Stimulated activated CD8-positive, alpha-beta memory T cell treated with anti-CD3 and anti-CD28 coated beads, Interleukin-7, amount 100 ng/mL, for 24 hours (primary cell): ENCODE results near the gene CLEC16A.

ENCODE experiments used
- DNase-seq: peaks from one replicate; pipeline ENCODE4 v3.0.0-alpha.2; 2020; ENCODE audit warnings: low read depth

Gene CLEC16A

DNA sequence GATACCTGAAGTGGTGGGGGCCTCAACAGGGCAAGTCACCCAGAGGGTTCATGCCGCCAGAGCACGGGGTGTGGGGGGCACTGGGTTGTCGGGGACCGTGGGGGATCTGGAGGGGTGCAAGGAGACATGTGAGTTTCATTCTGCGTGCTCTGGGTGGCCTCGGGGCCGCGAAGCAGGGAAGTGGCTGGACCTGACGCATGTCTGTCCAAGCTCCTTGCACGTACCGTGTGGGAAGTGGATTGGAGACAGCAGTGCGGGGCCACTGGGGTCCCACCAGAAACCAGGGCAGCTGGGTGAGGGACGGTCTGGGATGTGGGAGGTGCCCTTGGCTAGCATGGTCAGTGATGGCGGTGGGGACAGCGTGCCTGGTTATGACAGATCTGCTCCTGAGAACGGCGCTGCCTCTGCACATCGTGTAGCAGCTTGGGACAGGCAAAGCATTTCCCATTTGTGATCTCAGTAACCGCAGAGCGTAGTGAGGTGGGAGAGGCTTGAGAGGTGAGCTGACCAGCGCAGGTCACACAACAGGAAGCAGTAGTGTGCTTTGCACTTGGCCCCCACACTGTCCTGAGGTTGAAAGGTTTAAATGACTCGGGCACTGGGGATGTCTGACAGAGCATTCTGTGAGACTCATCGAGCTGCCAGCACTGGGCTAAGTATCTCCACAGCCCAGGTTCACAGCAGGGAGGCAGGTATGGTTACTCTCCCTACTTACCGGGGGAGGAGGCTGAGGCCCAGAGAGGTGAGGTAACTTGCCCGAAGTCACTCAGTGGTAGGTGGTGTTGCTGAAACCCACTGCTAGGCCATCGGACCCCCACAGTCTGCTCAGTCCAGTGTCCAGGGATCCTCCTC is 197.3 kb downstream of the CLEC16A start:
- DNase-seq, result no peak

GRCh38 chr16:11142261-11142630 is 197.9 kb downstream of the CLEC16A start:
- DNase-seq, result no peak

GRCh38 chr16:11142951-11143350 is 198.6 kb downstream of the CLEC16A start:
- DNase-seq, result no peak

DNA sequence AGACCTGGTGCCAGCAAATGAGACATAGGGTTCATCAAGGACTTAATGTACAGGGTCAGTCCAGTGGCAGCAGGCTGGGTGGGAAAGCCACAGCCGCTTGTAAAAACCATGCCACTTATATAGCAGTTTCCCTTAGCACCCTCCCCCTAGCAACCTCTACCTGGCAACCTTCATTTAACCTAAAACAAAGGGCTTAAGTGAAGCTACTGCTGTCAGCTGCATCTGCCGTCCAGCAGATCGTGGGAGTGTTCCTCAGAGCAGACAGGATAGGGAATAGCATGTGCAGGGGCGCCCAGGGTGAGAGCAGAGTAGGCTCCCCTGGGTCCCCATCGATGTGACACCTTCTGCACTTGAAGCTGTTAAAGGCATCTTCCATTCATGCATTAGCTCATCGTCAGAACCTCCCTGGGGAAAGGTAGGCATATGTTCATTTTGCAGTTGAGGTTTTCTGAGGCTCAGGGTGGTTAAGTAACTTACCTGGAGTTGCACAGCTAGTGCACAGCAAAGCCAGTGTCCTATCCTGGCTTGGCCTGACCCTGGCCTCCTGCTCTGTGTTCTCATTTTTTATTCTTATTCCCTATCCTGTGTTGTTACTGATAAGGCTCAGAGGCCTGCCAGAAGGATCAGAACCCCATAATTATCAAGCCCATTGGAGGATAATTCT is 199.1 kb downstream of the CLEC16A start:
- DNase-seq, result no peak

GRCh38 chr16:11144122-11144521 is 199.8 kb downstream of the CLEC16A start:
- DNase-seq, result no peak

- DNase-seq, result no peak
These were observed 200.9 kb downstream of the CLEC16A start for GRCh38 chr16:11145173-11145818.

GRCh38 chr16:11145819-11146211 is 201.5 kb downstream of the CLEC16A start:
- no peak for DNase-seq

DNA sequence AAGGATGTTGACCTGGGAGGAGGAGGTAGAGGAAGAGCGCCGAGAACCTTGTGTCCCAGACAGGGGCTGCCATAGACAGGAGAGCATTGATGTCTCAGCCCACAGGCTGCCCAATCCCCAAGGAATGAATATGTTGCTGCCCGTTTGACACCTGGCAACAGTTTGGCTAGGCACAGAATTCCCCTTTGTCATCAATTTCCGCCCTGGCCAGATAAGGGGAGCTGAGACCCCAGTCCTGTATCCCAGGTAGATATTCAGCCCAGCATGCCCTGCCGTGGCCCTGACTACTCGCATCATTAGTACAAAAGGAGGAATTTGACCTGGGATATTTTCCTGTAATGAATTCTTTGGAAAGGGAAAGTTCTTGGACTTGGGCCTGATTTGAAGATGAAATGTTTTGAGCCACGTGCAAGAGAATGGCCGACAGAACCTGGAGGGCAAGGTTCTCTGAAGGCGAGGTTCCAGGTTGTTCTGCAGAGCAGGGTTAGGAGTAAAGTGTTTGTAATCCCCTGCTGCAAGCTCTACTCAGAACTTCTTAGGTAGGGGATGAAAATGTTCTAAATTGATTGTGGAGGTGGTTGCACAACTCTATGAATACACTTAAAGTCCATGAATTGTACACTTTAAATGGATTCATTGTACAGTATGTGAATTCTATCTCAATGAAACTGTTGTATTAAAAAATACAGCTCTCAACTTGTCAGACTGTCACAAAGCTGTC is 202.8 kb downstream of the CLEC16A start:
- no peak for DNase-seq

GRCh38 chr16:11147754-11148444 is 203.5 kb downstream of the CLEC16A start:
- no peak for DNase-seq

DNA sequence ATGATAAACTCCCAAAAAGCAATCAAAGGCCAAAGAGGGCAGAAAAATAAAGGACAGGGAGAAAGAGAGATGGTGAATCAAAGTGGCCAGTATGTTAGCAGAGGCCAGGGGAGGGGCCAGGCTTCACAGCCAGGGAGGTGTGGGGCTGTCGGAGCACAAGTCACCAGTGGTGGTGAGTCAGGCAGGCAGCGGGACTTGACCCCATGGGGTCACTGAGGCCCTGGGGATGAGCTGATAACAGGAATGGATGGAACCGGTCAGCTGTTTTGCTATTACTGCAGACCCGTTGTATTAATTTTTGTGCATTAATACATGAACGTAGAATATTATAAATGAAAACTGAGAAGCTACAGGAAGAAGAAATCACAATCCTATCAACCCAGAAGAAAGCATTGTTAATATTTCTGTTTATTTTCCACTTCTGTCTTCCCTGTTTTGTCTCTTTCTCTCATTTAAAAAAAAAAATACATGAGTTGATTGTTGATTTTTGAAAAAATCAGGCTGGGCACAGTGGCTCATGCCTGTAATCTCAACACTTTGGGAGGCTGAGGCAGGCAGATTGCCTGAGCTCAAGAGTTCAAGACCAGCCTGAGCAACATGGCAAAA is 204.8 kb downstream of the CLEC16A start:
- DNase-seq, result no peak

- no peak for DNase-seq
These were observed 205.8 kb downstream of the CLEC16A start for GRCh38 chr16:11150190-11150589.

DNA sequence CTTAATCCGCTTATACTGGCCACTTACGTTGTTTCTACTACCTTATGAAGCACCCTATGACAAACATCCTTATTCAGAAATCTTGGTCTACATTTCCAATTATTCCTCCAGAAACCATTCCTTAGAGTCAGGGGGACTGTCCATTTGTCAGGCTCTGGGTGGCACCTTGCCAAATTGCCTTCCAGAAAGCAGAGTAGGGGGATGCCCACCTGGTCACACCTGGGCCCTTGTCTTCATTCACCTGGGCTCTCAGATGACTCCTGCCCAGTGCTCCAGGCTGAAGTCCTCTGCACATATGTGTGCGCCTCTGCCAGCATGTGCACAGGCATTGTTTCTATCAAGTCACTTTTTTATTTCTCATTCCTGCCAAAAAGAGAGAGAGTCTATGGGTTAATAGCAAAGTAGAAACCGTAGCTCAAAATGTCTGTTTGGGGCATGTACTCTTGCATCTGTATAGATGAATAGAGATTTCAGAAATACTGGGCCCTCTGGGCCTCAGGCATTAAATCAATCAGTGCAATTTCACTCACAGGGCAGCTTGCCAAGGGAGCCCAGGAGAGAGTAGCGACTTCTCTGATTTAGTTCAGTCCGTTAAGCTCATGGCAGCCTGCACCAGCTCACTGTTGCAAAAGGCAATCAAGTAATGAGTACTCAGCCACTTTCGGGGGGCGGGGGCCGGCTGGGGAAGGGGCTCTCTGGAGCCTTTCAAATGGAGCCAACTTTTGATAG is 207.0 kb downstream of the CLEC16A start:
- no peak for DNase-seq

GRCh38 chr16:11151885-11152629 is 207.7 kb downstream of the CLEC16A start:
- no peak for DNase-seq

- no peak for DNase-seq
These were observed 208.4 kb downstream of the CLEC16A start for GRCh38 chr16:11152677-11153331.

- no peak for DNase-seq
These were observed 211.0 kb downstream of the CLEC16A start for GRCh38 chr16:11155284-11155806.

DNA sequence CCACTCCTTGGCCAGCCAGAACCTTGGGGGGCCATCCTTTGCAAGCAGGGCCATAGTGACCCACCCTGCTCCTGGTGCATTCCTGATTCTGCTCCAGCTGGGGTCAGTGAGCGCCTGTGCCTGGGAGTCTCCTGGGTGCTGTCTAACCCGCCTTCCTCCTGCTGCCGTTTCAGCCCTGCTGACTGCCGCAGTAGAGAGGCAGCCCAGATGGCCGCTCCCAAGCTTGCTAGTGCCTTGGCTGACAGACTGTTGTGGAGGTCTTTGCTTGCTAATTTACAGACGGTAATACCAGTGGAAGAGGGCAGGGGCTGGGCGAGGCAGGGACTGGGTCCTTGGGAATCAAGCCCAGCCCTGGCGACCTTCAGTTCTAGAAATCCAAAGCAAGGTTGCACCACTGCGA is 212.0 kb downstream of the CLEC16A start:
- no peak for DNase-seq

- DNase-seq, result no peak
These were observed 212.8 kb downstream of the CLEC16A start for GRCh38 chr16:11157143-11157542.

DNA sequence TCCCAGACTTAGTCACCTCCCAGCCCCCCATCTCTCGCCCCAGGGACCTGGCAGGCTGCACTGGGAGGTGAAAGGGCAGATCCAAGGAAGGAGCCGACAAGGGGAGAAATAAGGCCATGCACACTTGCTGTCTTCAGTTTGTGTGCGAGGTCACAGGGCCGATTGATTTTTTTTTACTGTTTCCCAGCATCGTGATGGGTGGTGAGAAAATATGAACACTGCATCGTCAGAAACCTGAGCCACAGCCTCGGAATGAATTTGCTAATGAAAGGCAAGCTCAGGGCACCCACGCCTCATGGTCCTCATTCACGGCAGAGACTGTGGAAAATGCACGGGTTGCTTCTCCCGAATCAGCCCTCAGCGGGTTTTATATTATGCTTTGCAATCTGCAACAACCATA is 213.7 kb downstream of the CLEC16A start:
- DNase-seq, result no peak

- no peak for DNase-seq
These were observed 214.9 kb downstream of the CLEC16A start for GRCh38 chr16:11159282-11159681.
